Right renal pelvis (tissue), 4 donors: ENCODE data around the gene CNTF. TPM values are rescaled to one million over a fixed set of nuclear protein-coding genes. Genes with fewer than 3 reads are reported as not detected.

Experiments used
- polyA plus RNA-seq, 4 donors: library from polyadenylated mRNA; unstranded; fragments of 120-200 nt; gene quantifications; one replicate each; pipeline ENCODE4 v1.2.1, GENCODE V29; 2013; ENCODE audit not compliant: insufficient read length in 4 of 4

The CNTF gene
- polyA plus RNA-seq, 4 donors = 0.97 to 1.5 (median 1.2) TPM

Other genes with a start within 250 kb of the CNTF start
- gene OR5B3, start 215.8 kb upstream of the CNTF start, polyA plus RNA-seq = not detected
- under 1 TPM in 1 of 4 donors, not detected in 3; 0.03 TPM for gene OR5B2, start 194.5 kb upstream of the CNTF start, polyA plus RNA-seq
- gene OR5B12, start 180.4 kb upstream of the CNTF start, polyA plus RNA-seq = not detected
- gene OR5B21, start 114.6 kb upstream of the CNTF start, polyA plus RNA-seq = not detected
- 1 to 10 TPM; 7.3 to 8.2 (median 7.7) TPM for gene LPXN, start 46.8 kb upstream of the CNTF start, polyA plus RNA-seq
- gene ZFP91, start 43.6 kb upstream of the CNTF start, polyA plus RNA-seq = 10 to 100 TPM; 55.3 to 72.5 (median 69.5) TPM
- gene GLYAT, start 109.3 kb downstream of the CNTF start, polyA plus RNA-seq = 100 to 1,000 TPM; 138 to 199 (median 158) TPM
- gene GLYATL2, start 222.0 kb downstream of the CNTF start, polyA plus RNA-seq = 1 to 10 TPM; 1.7 to 2.3 (median 2.0) TPM